Loucy (cell line): ENCODE results near the gene FANCF.

Experiments used
- H2AFZ ChIP-seq: fragments of 200-600 bp; sonication (generic); 2 replicates; pipeline ENCODE4 v1.6.0; 2016; ENCODE audit warnings: antibody characterized with exemption, mild to moderate bottlenecking, low read length, moderate library complexity
- H3F3A ChIP-seq: fragments of 200-600 bp; 2 replicates; pipeline ENCODE4 v1.6.0; 2016; ENCODE audit warnings: antibody characterized with exemption, low read depth, mild to moderate bottlenecking
- H3K27me3 ChIP-seq: fragments of 200-600 bp; sonication (generic); 2 replicates; pipeline ENCODE4 v1.6.1; 2014; ENCODE audit warnings: low read length, mild to moderate bottlenecking; ENCODE audit not compliant: insufficient read depth, poor library complexity, severe bottlenecking
- H3K36me3 ChIP-seq: fragments of 200-600 bp; sonication (generic); 2 replicates; pipeline ENCODE4 v1.6.1; 2016; ENCODE audit warnings: low read length; ENCODE audit not compliant: insufficient read depth
- H3K4me1 ChIP-seq: fragments of 200-600 bp; sonication (generic); 2 replicates; pipeline ENCODE4 v1.5.1; 2014; ENCODE audit warnings: low read length, mild to moderate bottlenecking; ENCODE audit not compliant: insufficient read depth, poor library complexity, severe bottlenecking
- H3K4me2 ChIP-seq: fragments of 200-600 bp; sonication (generic); 2 replicates; pipeline ENCODE4 v1.6.0; 2014; ENCODE audit warnings: antibody characterized with exemption, low read length, low read depth, mild to moderate bottlenecking; ENCODE audit not compliant: poor library complexity, severe bottlenecking
- H3K4me3 ChIP-seq: fragments of 200-600 bp; sonication (generic); 2 replicates; pipeline ENCODE4 v1.5.1; 2014; ENCODE audit warnings: low read length, mild to moderate bottlenecking, mixed read lengths; ENCODE audit not compliant: poor library complexity, severe bottlenecking
- H3K79me2 ChIP-seq: fragments of 200-600 bp; sonication (generic); 2 replicates; pipeline ENCODE4 v1.6.1; 2014; ENCODE audit warnings: low read length; ENCODE audit not compliant: insufficient read depth
- H3K9ac ChIP-seq: fragments of 200-600 bp; sonication (generic); 2 replicates; pipeline ENCODE4 v1.6.0; 2014; ENCODE audit warnings: mild to moderate bottlenecking, low read depth, low read length, moderate library complexity; ENCODE audit not compliant: poor library complexity, severe bottlenecking
- H3K9me2 ChIP-seq: fragments of 200-600 bp; sonication (generic); replicated peaks from 2 replicates; pipeline ENCODE4 v1.6.1; 2016; ENCODE audit warnings: low read depth, low read length, mixed read lengths
- H3K9me3 ChIP-seq: fragments of 200-600 bp; sonication (generic); 2 replicates; pipeline ENCODE4 v1.6.1; 2014; ENCODE audit warnings: mild to moderate bottlenecking, antibody characterized with exemption, low read length, low read depth; ENCODE audit not compliant: insufficient read depth
- H4K20me1 ChIP-seq: fragments of 200-600 bp; sonication (generic); 2 replicates; pipeline ENCODE4 v1.6.0; 2014; ENCODE audit warnings: antibody characterized with exemption, low read length, mild to moderate bottlenecking; ENCODE audit not compliant: insufficient read depth, poor library complexity, severe bottlenecking
- CTCF ChIP-seq: fragments of 200-600 bp; sonication (generic); conservative IDR thresholded peaks from 2 replicates; pipeline ENCODE4 v1.5.1; 2014; ENCODE audit warnings: mild to moderate bottlenecking, antibody characterized with exemption, low read length
- EZH2phosphoT487 ChIP-seq: fragments of 200-600 bp; IDR thresholded peaks from 2 replicates; pipeline ENCODE4 v1.6.1; 2018; ENCODE audit warnings: antibody characterized with exemption, mild to moderate bottlenecking, moderate library complexity, borderline replicate concordance

FANCF gene

GRCh38 chr11:22584976-22585375 is 40.6 kb downstream of the FANCF start:
- Histone ChIP-seq H3K9ac (no peak overlapping the region), H3K9me2 (no peaks in the 10 kb centered on the region), H2AFZ (no peak overlapping the region), H4K20me1 (no peaks in the 10 kb centered on the region), H3K4me2 (no peak overlapping the region), H3K9me3 (no peaks in the 10 kb centered on the region), H3K27me3 (no peaks in the 10 kb centered on the region), H3F3A (no peaks in the 10 kb centered on the region), H3K36me3 (no peaks in the 10 kb centered on the region), H3K79me2 (no peaks in the 10 kb centered on the region), H3K4me1 (no peaks in the 10 kb centered on the region), H3K4me3 (no peak overlapping the region)
- TF ChIP-seq EZH2phosphoT487 (no peak), CTCF (no peak)

DNA sequence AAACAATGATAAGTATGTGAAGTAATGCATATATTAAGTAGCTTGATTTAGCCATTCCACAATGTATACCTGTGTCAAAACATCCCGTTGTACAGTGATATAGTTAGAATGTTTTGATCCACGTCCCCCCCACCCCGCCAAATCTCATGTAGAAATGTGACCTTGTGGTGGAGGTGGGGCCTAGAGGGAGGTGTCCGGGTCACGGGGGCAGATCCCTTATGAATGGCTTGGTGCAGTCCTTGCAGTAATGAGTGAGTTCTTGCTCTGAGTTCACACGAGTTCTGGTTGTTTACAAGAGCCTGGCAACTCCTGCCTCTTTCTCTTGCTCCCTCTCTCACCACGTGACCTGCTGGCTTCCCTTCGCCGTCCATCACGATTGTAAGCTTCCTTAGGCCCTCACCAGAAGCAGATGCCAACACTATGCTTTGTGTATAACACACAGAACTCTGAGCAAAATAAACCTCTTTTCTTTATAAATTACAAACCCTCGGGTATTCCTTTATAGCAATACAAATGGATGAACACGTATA is 41.6 kb downstream of the FANCF start:
- Histone ChIP-seq H4K20me1 (no peaks in the 10 kb centered on the region), H3K4me3 (no peak overlapping the region), H3K27me3 (no peaks in the 10 kb centered on the region), H3K79me2 (no peaks in the 10 kb centered on the region), H3K9me2 (no peaks in the 10 kb centered on the region), H3K9me3 (no peaks in the 10 kb centered on the region), H3K9ac (no peak overlapping the region), H3K4me1 (no peaks in the 10 kb centered on the region), H3K36me3 (no peaks in the 10 kb centered on the region), H3K4me2 (no peak overlapping the region), H3F3A (no peaks in the 10 kb centered on the region), H2AFZ (no peak overlapping the region)
- TF ChIP-seq CTCF (no peak), EZH2phosphoT487 (no peak)

- H3K4me1 ChIP-seq: no peaks in the 10 kb centered on the region
- H3K4me2 ChIP-seq: no peak overlapping the region
- H3K9me3 ChIP-seq: no peaks in the 10 kb centered on the region
- H3K79me2 ChIP-seq: no peaks in the 10 kb centered on the region
- H3K27me3 ChIP-seq: no peaks in the 10 kb centered on the region
- H3K9me2 ChIP-seq: no peaks in the 10 kb centered on the region
- no peak overlapping the region for H3K4me3 ChIP-seq
- H2AFZ ChIP-seq: no peak overlapping the region
- TF ChIP-seq EZH2phosphoT487: no peak
- H3K36me3 ChIP-seq: no peaks in the 10 kb centered on the region
- no peak overlapping the region for H3K9ac ChIP-seq
- H3F3A ChIP-seq: no peaks in the 10 kb centered on the region
- no peaks in the 10 kb centered on the region for H4K20me1 ChIP-seq
These were observed 43.5 kb downstream of the FANCF start for GRCh38 chr11:22582151-22582410.

- no peak overlapping the region for H2AFZ ChIP-seq
- H3K27me3 ChIP-seq: no peaks in the 10 kb centered on the region
- no peaks in the 10 kb centered on the region for H3K36me3 ChIP-seq
- no peaks in the 10 kb centered on the region for H3K4me1 ChIP-seq
- H3K4me2 ChIP-seq: no peak overlapping the region
- no peak overlapping the region for H3K9ac ChIP-seq
- H3K9me2 ChIP-seq: no peaks in the 10 kb centered on the region
- H3F3A ChIP-seq: no peaks in the 10 kb centered on the region
- H3K79me2 ChIP-seq: no peaks in the 10 kb centered on the region
- TF ChIP-seq CTCF: no peak
- TF ChIP-seq EZH2phosphoT487: no peak
- no peaks in the 10 kb centered on the region for H4K20me1 ChIP-seq
- H3K4me3 ChIP-seq: no peak overlapping the region
- no peaks in the 10 kb centered on the region for H3K9me3 ChIP-seq
These were observed 44.1 kb downstream of the FANCF start for GRCh38 chr11:22581354-22582150.
